HG03442 (cell line): Measurements from ENCODE around the gene TMEM51.

Source experiments
- ATAC-seq: cut with Tn5 transposase; IDR thresholded peaks from one replicate; pipeline ENCODE4 v1.9.1; 2021; ENCODE audit warnings: mild to moderate bottlenecking, moderate library complexity; ENCODE audit not compliant: unreplicated experiment

The TMEM51 gene

GRCh38 chr1:15212954-15213291 is 59.4 kb downstream of the TMEM51 start:
- no peak for ATAC-seq

- no peak for ATAC-seq
Observed at GRCh38 chr1:15213341-15213821, 59.8 kb downstream of the TMEM51 start.

GRCh38 chr1:15214527-15214926 is 61.0 kb downstream of the TMEM51 start:
- no peak for ATAC-seq

DNA sequence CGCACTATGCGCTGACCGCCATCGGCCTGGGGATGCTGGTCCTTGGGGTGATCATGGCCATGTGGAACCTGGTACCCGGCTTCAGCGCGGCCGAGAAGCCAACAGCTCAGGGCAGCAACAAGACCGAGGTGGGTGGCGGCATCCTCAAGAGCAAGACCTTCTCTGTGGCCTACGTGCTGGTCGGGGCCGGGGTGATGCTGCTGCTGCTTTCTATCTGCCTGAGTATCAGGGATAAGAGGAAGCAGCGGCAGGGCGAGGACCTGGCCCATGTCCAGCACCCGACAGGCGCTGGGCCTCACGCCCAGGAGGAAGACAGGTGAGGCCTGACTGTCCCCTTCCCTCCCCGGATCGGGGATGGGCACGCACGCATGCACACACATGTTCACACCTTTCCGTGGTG is 61.6 kb downstream of the TMEM51 start:
- no peak for ATAC-seq

- no peak for ATAC-seq
Observed at GRCh38 chr1:15217654-15218053, 64.1 kb downstream of the TMEM51 start.

GRCh38 chr1:15218287-15219279 is 65.0 kb downstream of the TMEM51 start:
- no peak for ATAC-seq

DNA sequence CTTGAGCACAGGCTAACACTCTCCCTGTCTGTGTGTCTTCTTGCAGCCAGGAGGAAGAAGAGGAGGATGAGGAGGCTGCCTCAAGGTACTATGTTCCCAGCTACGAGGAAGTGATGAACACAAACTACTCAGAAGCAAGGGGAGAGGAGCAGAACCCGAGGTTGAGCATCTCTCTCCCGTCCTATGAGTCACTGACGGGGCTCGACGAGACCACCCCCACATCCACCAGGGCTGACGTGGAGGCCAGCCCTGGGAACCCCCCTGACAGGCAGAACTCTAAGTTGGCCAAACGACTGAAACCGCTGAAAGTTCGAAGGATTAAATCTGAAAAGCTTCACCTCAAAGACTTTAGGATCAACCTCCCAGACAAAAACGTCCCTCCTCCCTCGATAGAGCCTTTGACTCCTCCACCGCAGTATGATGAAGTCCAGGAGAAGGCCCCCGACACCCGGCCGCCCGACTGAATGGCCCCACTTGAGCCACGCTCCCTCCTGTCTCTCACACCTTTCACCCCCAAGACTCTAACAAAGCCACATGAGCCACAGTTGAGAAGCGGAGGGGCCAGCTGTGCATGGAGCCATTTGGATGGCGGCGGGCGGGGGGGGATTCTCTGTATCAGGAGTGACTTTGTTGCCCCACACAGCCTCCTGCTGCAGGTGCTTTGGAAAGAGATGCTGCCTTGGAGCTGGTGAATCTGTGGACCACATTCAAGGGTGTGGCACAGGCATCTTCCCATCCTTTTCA is 65.9 kb downstream of the TMEM51 start:
- ATAC-seq, result no peak

DNA sequence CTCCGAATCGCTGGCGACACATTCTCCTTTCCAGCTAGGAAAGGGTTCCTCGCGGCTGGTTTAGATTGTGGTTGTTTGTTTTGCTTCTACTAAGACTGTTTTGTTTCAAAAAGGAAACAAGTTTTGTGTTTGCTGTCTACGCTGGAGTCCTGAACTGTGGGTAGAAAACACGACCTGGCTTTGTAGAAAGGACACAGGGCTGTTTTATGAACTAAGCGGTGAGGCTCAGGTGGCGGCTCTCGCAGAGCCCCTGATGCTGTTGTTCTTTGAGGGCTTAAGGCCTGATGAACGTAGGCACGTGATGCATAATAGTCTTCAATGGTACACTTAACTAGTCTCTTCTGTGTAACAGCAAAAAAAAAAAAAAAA is 66.5 kb downstream of the TMEM51 start:
- no peak for ATAC-seq

GRCh38 chr1:15220825-15221431 is 67.4 kb downstream of the TMEM51 start:
- ATAC-seq, result no peak

DNA sequence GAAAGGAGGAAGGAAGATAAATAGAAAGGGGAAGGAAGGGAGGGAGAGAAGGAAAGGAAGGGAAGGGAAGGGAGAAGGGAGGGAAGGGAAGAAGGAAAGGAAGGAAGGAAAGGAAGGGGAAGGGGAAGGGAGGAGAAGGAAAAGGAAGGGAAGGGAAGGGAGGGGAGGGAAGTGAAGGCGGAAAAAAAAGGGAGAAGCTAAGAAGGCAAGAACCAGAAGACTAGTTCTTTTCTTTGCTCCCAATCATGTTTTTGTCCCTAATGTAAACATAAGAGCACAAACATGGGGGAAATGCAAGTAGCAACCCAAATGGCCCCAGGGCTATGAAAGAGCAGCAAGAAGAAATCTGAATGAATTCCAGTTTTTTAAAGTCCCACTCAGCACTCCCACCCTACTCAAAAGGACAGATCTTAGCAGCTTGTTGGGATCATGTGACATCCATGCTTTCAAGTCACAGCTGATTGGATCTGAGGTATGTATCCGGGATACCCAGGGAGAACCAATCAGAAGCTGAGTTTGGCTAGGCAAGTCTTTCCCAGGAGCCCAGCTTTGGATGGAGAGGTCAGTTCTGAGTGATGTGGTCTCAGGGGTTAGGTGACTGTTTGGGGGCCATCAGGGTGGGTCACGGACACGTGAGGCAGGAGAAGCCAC is 69.2 kb downstream of the TMEM51 start:
- no peak for ATAC-seq

GRCh38 chr1:15224259-15224869 is 70.8 kb downstream of the TMEM51 start:
- ATAC-seq, result no peak

DNA sequence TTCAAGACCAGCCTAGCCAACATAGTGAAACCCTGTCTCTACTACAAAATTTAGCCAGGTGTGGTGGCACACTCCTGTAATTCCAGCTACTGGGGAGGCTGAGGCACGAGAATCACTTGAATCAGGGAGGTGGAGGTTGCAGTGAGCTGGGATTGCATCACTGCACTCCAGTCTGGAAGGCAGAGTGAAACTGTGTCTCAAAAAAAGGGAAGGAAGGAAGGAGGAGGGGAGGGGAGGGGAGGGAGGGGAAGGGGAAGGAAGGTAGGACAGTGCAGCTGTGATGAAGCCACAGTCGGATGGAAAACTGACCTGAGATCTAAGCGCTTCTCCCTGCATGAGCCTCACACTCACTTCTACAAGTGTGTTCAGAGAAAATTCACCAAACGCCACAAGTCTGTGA is 71.4 kb downstream of the TMEM51 start:
- ATAC-seq, result no peak

- ATAC-seq, result no peak
Observed at GRCh38 chr1:15225461-15225860, 71.9 kb downstream of the TMEM51 start.

DNA sequence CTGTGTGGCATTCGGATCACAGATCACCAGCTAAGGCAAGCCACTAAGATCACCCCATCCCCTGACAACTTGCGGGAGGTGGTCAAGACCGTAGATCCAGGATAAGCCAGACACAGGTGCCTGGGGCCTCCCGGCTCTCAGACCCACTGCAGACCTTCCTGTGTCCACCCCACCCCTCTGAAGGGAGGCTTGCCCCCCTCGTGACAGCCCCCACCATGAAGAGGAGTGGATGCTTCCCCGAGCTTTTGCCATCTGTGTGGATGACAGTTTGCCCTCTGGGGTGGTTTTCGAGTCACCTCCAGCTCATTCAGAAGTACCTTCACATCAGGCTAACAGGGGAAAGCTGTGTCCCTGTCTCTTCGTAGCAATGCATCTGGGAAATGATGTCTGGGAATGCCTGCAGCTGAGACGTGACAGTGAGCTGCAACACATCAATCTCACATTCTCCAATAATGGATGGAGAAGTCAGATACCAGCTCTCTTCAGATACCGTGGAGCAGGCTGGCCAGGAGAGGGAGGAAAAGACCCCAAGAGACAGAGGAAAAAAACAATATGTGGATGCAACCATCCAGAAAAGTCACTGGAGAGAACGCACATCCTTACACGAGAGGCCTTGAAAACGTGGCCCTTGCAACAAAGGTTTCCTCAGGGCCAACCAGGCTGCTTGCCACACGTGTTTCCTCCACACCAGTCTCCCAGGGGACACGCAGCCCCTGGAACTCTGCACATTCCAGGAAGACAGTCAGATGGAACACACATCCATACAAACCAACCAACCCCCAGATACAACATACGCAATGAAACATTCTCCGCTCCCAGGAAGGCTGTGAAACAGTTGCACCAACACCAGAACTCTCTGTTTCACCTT is 73.1 kb downstream of the TMEM51 start:
- no peak for ATAC-seq

DNA sequence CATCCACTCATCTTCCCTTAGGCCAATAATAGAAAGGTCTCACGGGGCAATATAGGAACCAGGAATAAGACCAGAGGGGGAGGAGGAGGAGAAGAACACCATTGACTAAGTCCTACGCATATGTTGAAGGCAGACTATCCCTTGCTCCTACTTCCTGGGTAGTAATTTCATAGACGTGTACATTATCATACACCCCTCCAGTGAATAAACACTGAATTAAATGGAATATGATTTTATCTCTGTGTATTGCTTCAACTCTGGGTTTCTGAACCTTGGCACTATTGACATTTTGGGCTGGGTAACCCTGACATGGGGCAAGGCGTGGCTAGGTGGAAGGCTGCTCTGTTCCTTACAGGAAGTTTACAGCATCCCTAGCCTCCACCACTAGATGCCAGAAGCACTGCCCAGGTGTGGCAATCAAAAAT is 76.2 kb downstream of the TMEM51 start:
- no peak for ATAC-seq

DNA sequence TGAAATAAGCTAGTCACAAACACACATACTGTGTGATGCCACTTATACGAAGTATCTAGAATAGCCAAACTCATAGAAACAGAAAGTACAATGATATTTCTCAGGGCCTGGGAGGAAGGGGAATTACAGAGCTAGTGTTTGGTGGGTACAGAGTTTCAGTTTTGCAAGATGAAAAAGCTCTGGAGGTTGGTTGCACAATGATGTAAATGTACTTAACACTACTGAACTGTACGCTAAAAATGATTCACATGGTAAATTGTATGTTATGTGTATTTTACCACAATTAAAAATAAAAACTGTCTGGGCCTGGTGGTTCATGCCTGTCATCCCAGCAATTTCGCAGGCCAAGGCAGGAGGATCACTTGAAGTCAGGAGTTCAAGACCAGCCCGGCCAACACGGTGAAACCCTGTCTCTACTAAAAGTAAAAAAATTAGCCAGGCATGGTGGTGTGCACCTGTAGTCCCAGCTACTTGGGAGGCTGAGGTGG is 78.2 kb downstream of the TMEM51 start:
- ATAC-seq, result peak; percentile 87

DNA sequence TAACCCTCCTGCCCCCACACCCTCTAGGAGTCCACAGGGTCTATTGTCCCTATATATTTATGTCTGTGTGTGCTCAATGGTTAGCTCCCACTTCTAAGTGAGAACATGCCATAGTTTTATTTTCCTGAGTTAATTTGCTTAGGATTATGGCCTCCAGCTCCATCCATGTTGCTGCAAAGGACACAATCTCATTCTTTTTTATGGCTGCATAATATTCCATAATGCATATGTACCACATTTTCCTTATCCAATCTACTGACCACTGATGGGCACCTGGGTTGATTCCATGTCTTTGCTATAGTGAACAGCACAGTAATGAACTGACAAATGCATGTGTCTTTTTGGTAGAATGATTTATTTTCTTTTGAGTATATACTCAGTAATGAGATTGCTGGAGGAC is 80.1 kb downstream of the TMEM51 start:
- ATAC-seq, result no peak

GRCh38 chr1:15236321-15236721 is 82.8 kb downstream of the TMEM51 start:
- ATAC-seq, result no peak

GRCh38 chr1:15236746-15237145 is 83.2 kb downstream of the TMEM51 start:
- no peak for ATAC-seq
